Activated CD8-positive, alpha-beta T cell treated with anti-CD3 and anti-CD28 coated beads for 36 hours (primary cell): ENCODE data around the gene CFH. TPM values are rescaled to one million over a fixed set of nuclear protein-coding genes. Genes with fewer than 3 reads are reported as not detected.
"Not testable (repeated sequence)": the region's sequence is repeated elsewhere in the genome, so short reads cannot be mapped to it uniquely, and the experiment has no call there.

ENCODE experiments used
- ATAC-seq: fragments of 200-7000 bp; cut with Tn5 transposase; one replicate; pipeline ENCODE4 v1.10.0; 2021; ENCODE audit warnings: mild to moderate bottlenecking, moderate library complexity
- CTCF ChIA-PET: fragments of 350-600 bp; sonication (Branson Sonifier 250); formaldehyde crosslinking; loops from one replicate; lab custom pipeline; 2021; ENCODE audit warnings: antibody characterized with exemption; lab: Charles Lee
- POLR2A ChIA-PET: fragments of 350-600 bp; sonication (Branson Sonifier 250); formaldehyde crosslinking; loops from one replicate; lab custom pipeline; 2021; ENCODE audit warnings: antibody characterized with exemption; lab: Charles Lee
- DNase-seq: peaks from one replicate; pipeline ENCODE4 v3.0.0-alpha.2; 2020
- H3K27ac Mint-ChIP-seq: one replicate; pipeline ENCODE4 v1.8.0; 2021; ENCODE audit warnings: mild to moderate bottlenecking, mixed read lengths
- H3K27me3 Mint-ChIP-seq: one replicate; pipeline ENCODE4 v1.8.0; 2021; ENCODE audit warnings: mixed read lengths
- H3K36me3 Mint-ChIP-seq: one replicate; pipeline ENCODE4 v1.8.0; 2021; ENCODE audit warnings: low read depth, mixed read lengths
- H3K4me1 Mint-ChIP-seq: one replicate; pipeline ENCODE4 v1.8.0; 2021; ENCODE audit warnings: low read depth, mixed read lengths
- H3K4me3 Mint-ChIP-seq: one replicate; pipeline ENCODE4 v1.8.0; 2021; ENCODE audit warnings: mild to moderate bottlenecking, moderate library complexity, mixed read lengths
- H3K9me3 Mint-ChIP-seq: one replicate; pipeline ENCODE4 v1.8.0; 2021; ENCODE audit warnings: mixed read lengths
- CTCF ChIP-seq: fragments of 200-600 bp; IDR thresholded peaks from one replicate; pipeline ENCODE4 v1.8.0; 2022; ENCODE audit warnings: antibody characterized with exemption, mild to moderate bottlenecking
- intact Hi-C: fragments of 100-400 bp; cut with micrococcal nuclease; formaldehyde crosslinking; loops from one replicate; pipeline ENCODE4 v1.10.0; 2022
- total RNA-seq, 2 experiments: library from RNA; stranded (reverse); gene quantifications; one replicate each; pipeline ENCODE4 v1.2.3, GENCODE V29; 2021

The CFH gene
- total RNA-seq, 2 experiments from 2014 or later: 0.38 to 0.68 TPM

GRCh38 chr1:196638466-196638865, 13.4 kb upstream of the CFH start:
- CTCF ChIA-PET: no interaction called here
- Mint-ChIP-seq H3K27ac (no peak overlapping the region), H3K4me1 (no peaks in the 10 kb centered on the region), H3K9me3 (no peaks in the 10 kb centered on the region), H3K27me3 (no peaks in the 10 kb centered on the region), H3K36me3 (no peaks in the 10 kb centered on the region), H3K4me3 (no peak overlapping the region)
- intact Hi-C loops: no loop called here
- no peak for TF ChIP-seq CTCF
- POLR2A ChIA-PET: no interaction called here
- no peak for DNase-seq
- ATAC-seq: no peak

- intact Hi-C loops, H3K27ac Mint-ChIP-seq, POLR2A ChIA-PET, H3K4me3 Mint-ChIP-seq, H3K27me3 Mint-ChIP-seq, DNase-seq, H3K36me3 Mint-ChIP-seq, H3K9me3 Mint-ChIP-seq, CTCF ChIA-PET, H3K4me1 Mint-ChIP-seq, ATAC-seq: not testable (repeated sequence)
Measured at GRCh38 chr1:196639291-196639690, 12.6 kb upstream of the CFH start.

- Mint-ChIP-seq H3K9me3 (no peaks in the 10 kb centered on the region), H3K4me1 (no peaks in the 10 kb centered on the region), H3K27ac (no peak overlapping the region), H3K4me3 (no peak overlapping the region), H3K27me3 (no peaks in the 10 kb centered on the region), H3K36me3 (no peaks in the 10 kb centered on the region)
- intact Hi-C loops: no loop called here
- ChIA-PET CTCF (no interaction called here), POLR2A (no interaction called here)
- ATAC-seq: no peak
- no peak for DNase-seq
- TF ChIP-seq CTCF: no peak
Measured at GRCh38 chr1:196640976-196641375, 10.9 kb upstream of the CFH start.

GRCh38 chr1:196649990-196650389, 1.9 kb upstream of the CFH start:
- DNase-seq (no peak), ATAC-seq (no peak)
- no peak for TF ChIP-seq CTCF
- peaks cover 2% of the 10 kb centered on the region for H3K27me3 Mint-ChIP-seq
- H3K27ac Mint-ChIP-seq: no peak overlapping the region
- ChIA-PET POLR2A (no interaction called here), CTCF (interaction anchor here (1.3 kb wide), 1 partner anchor 502 kb away, joined by 4 read pairs; no protein-coding TSS in a partner anchor)
- intact Hi-C loops: no loop called here
- H3K4me3 Mint-ChIP-seq: no peak overlapping the region
- peaks cover 12% of the 10 kb centered on the region for H3K4me1 Mint-ChIP-seq
- no peaks in the 10 kb centered on the region for H3K9me3 Mint-ChIP-seq
- H3K36me3 Mint-ChIP-seq: no peaks in the 10 kb centered on the region

GRCh38 chr1:196650403-196650802, 1.4 kb upstream of the CFH start:
- H3K4me3 Mint-ChIP-seq: no peak overlapping the region
- H3K36me3 Mint-ChIP-seq: no peaks in the 10 kb centered on the region
- peaks cover 2% of the 10 kb centered on the region for H3K27me3 Mint-ChIP-seq
- H3K9me3 Mint-ChIP-seq: no peaks in the 10 kb centered on the region
- POLR2A ChIA-PET: no interaction called here
- DNase-seq (no peak), ATAC-seq (no peak)
- CTCF ChIA-PET: interaction anchor here (1.3 kb wide), 1 partner anchor 502 kb away, joined by 4 read pairs; no protein-coding TSS in a partner anchor
- intact Hi-C loops: no loop called here
- no peak overlapping the region for H3K27ac Mint-ChIP-seq
- TF ChIP-seq CTCF: no peak
- peaks cover 12% of the 10 kb centered on the region for H3K4me1 Mint-ChIP-seq

GRCh38 chr1:196651079-196651478, 764 bp upstream of the CFH start:
- no peak for TF ChIP-seq CTCF
- H3K27me3 Mint-ChIP-seq: peaks cover 2% of the 10 kb centered on the region
- no peak for DNase-seq
- no peak for ATAC-seq
- POLR2A ChIA-PET: no interaction called here
- intact Hi-C loops: no loop called here
- H3K36me3 Mint-ChIP-seq: no peaks in the 10 kb centered on the region
- H3K9me3 Mint-ChIP-seq: no peaks in the 10 kb centered on the region
- H3K27ac Mint-ChIP-seq: no peak overlapping the region
- H3K4me1 Mint-ChIP-seq: peaks cover 12% of the 10 kb centered on the region
- H3K4me3 Mint-ChIP-seq: no peak overlapping the region
- CTCF ChIA-PET: interaction anchor here (1.3 kb wide), 1 partner anchor 503 kb away, joined by 4 read pairs; no protein-coding TSS in a partner anchor
